Measurements from ENCODE around the gene TRAPPC1.

- TF ChIP-seq CTCF (IDR thresholded peaks at IDR 0.05) (no peak), GABPA (IDR thresholded peaks at IDR 0.05; ENCODE audit: low read depth) (no peak), POLR2AphosphoS5 (IDR thresholded peaks at IDR 0.05; ENCODE audit: low read depth, low read length) (no peak), CHD2 (IDR thresholded peaks at IDR 0.05; ENCODE audit: low read length, partially characterized antibody) (no peak), PBX3 (IDR thresholded peaks at IDR 0.05) (no peak), EZH2phosphoT487 (IDR thresholded peaks at IDR 0.05; ENCODE audit: borderline replicate concordance, low read depth) (no peak), REST (IDR thresholded peaks at IDR 0.05; ENCODE audit: low read depth, low read length) (no peak), RCOR1 (IDR thresholded peaks at IDR 0.05; ENCODE audit: low read length) (no peak), USF1 (IDR thresholded peaks at IDR 0.05; ENCODE audit: borderline replicate concordance, low read depth) (no peak)
These were observed 36.0 kb upstream of the TRAPPC1 start for GRCh38 chr17:7967751-7968150.
